LNCaP clone FGC (cell line): ENCODE data around the gene MSANTD4.

Experiments used
- DNase-seq: peaks from one replicate; pipeline ENCODE4 v3.0.0-alpha.2; 2011; ENCODE audit warnings: low read depth
- H3K4me3 ChIP-seq: 2 replicates; pipeline ENCODE4 v1.5.1; 2011; ENCODE audit warnings: mild to moderate bottlenecking, low read depth, low read length, control low read depth
- CTCF ChIP-seq: IDR thresholded peaks from 2 replicates; pipeline ENCODE4 v1.5.1; 2012; ENCODE audit warnings: mild to moderate bottlenecking; ENCODE audit not compliant: control insufficient read depth, insufficient read depth; ENCODE audit errors: extremely low read depth

Gene MSANTD4

GRCh38 chr11:106051103-106051502, 29.1 kb upstream of the MSANTD4 start:
- H3K4me3 ChIP-seq: no peak overlapping the region
- TF ChIP-seq CTCF: no peak
- no peak for DNase-seq

- DNase-seq: no peak
Measured at GRCh38 chr11:106049727-106050476, 27.9 kb upstream of the MSANTD4 start.

GRCh38 chr11:106047631-106048030, 25.6 kb upstream of the MSANTD4 start:
- TF ChIP-seq CTCF: no peak
- H3K4me3 ChIP-seq: no peak overlapping the region
- DNase-seq: no peak

More at GRCh38 chr11:106049727-106050476, 27.9 kb upstream of the MSANTD4 start:
- TF ChIP-seq CTCF: no peak
- no peak overlapping the region for H3K4me3 ChIP-seq

- DNase-seq: no peak
- H3K4me3 ChIP-seq: no peak overlapping the region
- no peak for TF ChIP-seq CTCF
Measured at GRCh38 chr11:106043540-106043939, 21.5 kb upstream of the MSANTD4 start.

- no peak for TF ChIP-seq CTCF
- DNase-seq: no peak
- no peak overlapping the region for H3K4me3 ChIP-seq
Measured at GRCh38 chr11:106032861-106033260, 10.8 kb upstream of the MSANTD4 start.

- H3K4me3 ChIP-seq: no peak overlapping the region
- DNase-seq: no peak
- TF ChIP-seq CTCF: no peak
Measured at GRCh38 chr11:106031936-106032335, 9.9 kb upstream of the MSANTD4 start.
